Measurements from ENCODE around the gene CFAP210.

The CFAP210 gene

DNA sequence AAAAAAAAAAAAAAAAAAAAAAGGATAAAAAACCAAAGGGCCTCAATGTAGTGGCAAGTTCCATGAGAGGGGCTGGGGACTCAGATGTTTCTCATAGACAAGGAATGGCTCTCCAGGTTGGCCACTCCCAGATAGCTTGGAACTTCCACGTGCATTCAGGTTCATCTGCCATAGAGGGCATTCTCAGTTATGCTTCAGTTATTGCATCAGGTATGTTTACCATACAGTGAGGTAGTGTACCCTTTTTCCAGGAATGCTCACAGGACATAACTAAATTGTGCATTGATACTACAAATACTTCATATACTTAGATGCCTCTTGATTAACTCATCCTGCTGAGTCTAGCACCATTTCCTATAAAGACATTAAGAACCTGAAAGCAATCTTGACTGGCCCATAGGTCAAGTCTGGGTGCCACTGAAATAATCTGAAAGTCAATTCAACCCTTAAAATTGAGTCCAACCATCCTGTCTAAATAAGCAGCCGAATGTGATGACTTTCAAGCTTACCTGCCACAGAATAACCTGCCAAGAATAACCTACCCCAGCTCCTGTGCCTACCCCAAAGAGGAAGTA is 24.8 kb upstream of the CFAP210 start:
- Histone ChIP-seq H3K4me3 (no peak overlapping the region), H3K27ac (no peak overlapping the region)
- TF ChIP-seq, protein P1, sequence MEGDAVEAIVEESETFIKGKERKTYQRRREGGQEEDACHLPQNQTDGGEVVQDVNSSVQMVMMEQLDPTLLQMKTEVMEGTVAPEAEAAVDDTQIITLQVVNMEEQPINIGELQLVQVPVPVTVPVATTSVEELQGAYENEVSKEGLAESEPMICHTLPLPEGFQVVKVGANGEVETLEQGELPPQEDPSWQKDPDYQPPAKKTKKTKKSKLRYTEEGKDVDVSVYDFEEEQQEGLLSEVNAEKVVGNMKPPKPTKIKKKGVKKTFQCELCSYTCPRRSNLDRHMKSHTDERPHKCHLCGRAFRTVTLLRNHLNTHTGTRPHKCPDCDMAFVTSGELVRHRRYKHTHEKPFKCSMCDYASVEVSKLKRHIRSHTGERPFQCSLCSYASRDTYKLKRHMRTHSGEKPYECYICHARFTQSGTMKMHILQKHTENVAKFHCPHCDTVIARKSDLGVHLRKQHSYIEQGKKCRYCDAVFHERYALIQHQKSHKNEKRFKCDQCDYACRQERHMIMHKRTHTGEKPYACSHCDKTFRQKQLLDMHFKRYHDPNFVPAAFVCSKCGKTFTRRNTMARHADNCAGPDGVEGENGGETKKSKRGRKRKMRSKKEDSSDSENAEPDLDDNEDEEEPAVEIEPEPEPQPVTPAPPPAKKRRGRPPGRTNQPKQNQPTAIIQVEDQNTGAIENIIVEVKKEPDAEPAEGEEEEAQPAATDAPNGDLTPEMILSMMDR (IDR thresholded peaks at IDR 0.05): no peak
- DNase-seq (ENCODE audit: low spot score): no peak

- TF ChIP-seq, protein P1 (IDR thresholded peaks at IDR 0.05): no peak
- no peak overlapping the region for H3K4me3 ChIP-seq
- no peak overlapping the region for H3K27ac ChIP-seq
- no peak for DNase-seq (ENCODE audit: low spot score)
These were observed 23.5 kb upstream of the CFAP210 start for GRCh38 chr2:169717691-169718063.

- Histone ChIP-seq H3K27ac (no peak overlapping the region), H3K4me3 (no peak overlapping the region)
- TF ChIP-seq, protein P1 (IDR thresholded peaks at IDR 0.05): no peak
- DNase-seq (ENCODE audit: low spot score): no peak
These were observed 22.9 kb upstream of the CFAP210 start for GRCh38 chr2:169716938-169717690.

GRCh38 chr2:169716238-169716886 is 22.2 kb upstream of the CFAP210 start:
- Histone ChIP-seq H3K27ac (no peak overlapping the region), H3K4me3 (peak overlapping the region; percentile 51)
- DNase-seq (ENCODE audit: low spot score): no peak
- TF ChIP-seq, protein P1 (IDR thresholded peaks at IDR 0.05): no peak

- TF ChIP-seq, protein P1 (IDR thresholded peaks at IDR 0.05): no peak
- DNase-seq (ENCODE audit: low spot score): no peak
- Histone ChIP-seq H3K27ac (no peak overlapping the region), H3K4me3 (peak overlapping the region; percentile 51)
These were observed 21.4 kb upstream of the CFAP210 start for GRCh38 chr2:169715379-169716237.

GRCh38 chr2:169714699-169715098 is 20.5 kb upstream of the CFAP210 start:
- no peak for DNase-seq (ENCODE audit: low spot score)
- TF ChIP-seq, protein P1 (IDR thresholded peaks at IDR 0.05): no peak
- Histone ChIP-seq H3K27ac (no peak overlapping the region), H3K4me3 (no peak overlapping the region)
